Prostate gland (tissue), 2 donors: ENCODE data around the gene CNKSR1. TPM values are rescaled to one million over a fixed set of nuclear protein-coding genes. Genes with fewer than 3 reads are reported as not detected.

Source experiments
- DNase-seq: peaks from one replicate; pipeline ENCODE4 v3.0.0-alpha.2; 2019; ENCODE audit warnings: low spot score
- H3K27ac ChIP-seq, 2 donors: fragments of 200-600 bp; sonication (generic); 2 replicates each; pipeline ENCODE4 v1.5.1; 2017 to 2019
- H3K27me3 ChIP-seq: fragments of 200-600 bp; sonication (generic); replicated peaks from 2 replicates; pipeline ENCODE4 v1.5.1; 2019; ENCODE audit not compliant: insufficient read depth
- H3K36me3 ChIP-seq, 2 donors: fragments of 200-600 bp; sonication (generic); 1 replicate in 1 of 2; 2 replicates in 1 of 2; pipeline versions ENCODE4 v1.5.1 to v1.8.1; 2017 to 2019
- H3K4me1 ChIP-seq: fragments of 200-600 bp; sonication (generic); replicated peaks from 2 replicates; pipeline ENCODE4 v1.5.1; 2019
- H3K4me3 ChIP-seq, 2 donors: fragments of 200-600 bp; sonication (generic); 2 replicates each; pipeline ENCODE4 v1.5.1; 2017 to 2019
- H3K9me3 ChIP-seq: fragments of 200-600 bp; sonication (generic); 2 replicates; pipeline ENCODE4 v1.5.1; 2017
- CTCF ChIP-seq, 4 experiments: fragments of 200-600 bp in 2 of 4; fragments of 450-650 bp in 2 of 4; sonication (generic) in 2 of 4; IDR thresholded peaks; 1 replicate in 3 of 4; 2 replicates in 1 of 4; pipeline ENCODE4 v1.5.1; 2016 to 2019; ENCODE audit warnings: antibody characterized with exemption in 4 of 4, mild to moderate bottlenecking in 2 of 4, moderate library complexity in 2 of 4
- POLR2A ChIP-seq: fragments of 450-650 bp; IDR thresholded peaks from one replicate; pipeline ENCODE4 v1.6.1; 2016; ENCODE audit warnings: antibody characterized with exemption, mild to moderate bottlenecking
- POLR2AphosphoS5 ChIP-seq: sonication (generic); formaldehyde crosslinking; IDR thresholded peaks from one replicate; pipeline ENCODE4 v1.6.1; 2017; ENCODE audit warnings: antibody characterized with exemption
- WGBS: methylation state at CpG from one replicate; pipeline ENCODE4 v1.1.5; 2018; 5-methylcytosine and 5-hydroxymethylcytosine counted together
- intact Hi-C: fragments of 100-400 bp; cut with DNase I; formaldehyde crosslinking; loops from one replicate; pipeline ENCODE4 v1.14.2; 2022
- total RNA-seq, 2 donors: library from RNA; depleted of rRNA; stranded (reverse); fragments of >200 nt; gene quantifications; one replicate each; pipeline ENCODE4 v1.1.0, GENCODE V29; 2016

CNKSR1 gene
- total RNA-seq, 2 donors from 2014 or later: 24.8 to 32.4 TPM

GRCh38 chr1:26184086-26184485, 6.8 kb downstream of the CNKSR1 start:
- WGBS: 93% methylated on average over 7 of the region's 7 CpGs
- no peak for DNase-seq
- no peaks in the 10 kb centered on the region for H3K27me3 ChIP-seq
- TF ChIP-seq POLR2AphosphoS5: no peak
- no peak for TF ChIP-seq POLR2A
- TF ChIP-seq CTCF (IDR thresholded peaks at IDR 0.05): no peak
- H3K27ac ChIP-seq: no peak overlapping the region
- no peaks in the 10 kb centered on the region for H3K4me1 ChIP-seq
- intact Hi-C loops: no loop called here
- H3K36me3 ChIP-seq: no peaks in the 10 kb centered on the region
- H3K4me3 ChIP-seq: no peak overlapping the region
- no peaks in the 10 kb centered on the region for H3K9me3 ChIP-seq

GRCh38 chr1:26184883-26185282, 7.6 kb downstream of the CNKSR1 start:
- DNase-seq: no peak
- TF ChIP-seq CTCF (IDR thresholded peaks at IDR 0.05) (no peak), POLR2AphosphoS5 (no peak), POLR2A (no peak)
- no peaks in the 10 kb centered on the region for H3K27me3 ChIP-seq
- no peak overlapping the region for H3K4me3 ChIP-seq
- no peaks in the 10 kb centered on the region for H3K4me1 ChIP-seq
- intact Hi-C loops: no loop called here
- H3K9me3 ChIP-seq: no peaks in the 10 kb centered on the region
- no peaks in the 10 kb centered on the region for H3K36me3 ChIP-seq
- no peak overlapping the region for H3K27ac ChIP-seq
- WGBS: 95% methylated on average over 21 of the region's 21 CpGs

GRCh38 chr1:26187882-26188281, 10.6 kb downstream of the CNKSR1 start:
- 95% methylated on average over 6 of the region's 6 CpGs for WGBS
- Histone ChIP-seq H3K36me3 (no peaks in the 10 kb centered on the region), H3K9me3 (no peaks in the 10 kb centered on the region), H3K27me3 (no peaks in the 10 kb centered on the region), H3K27ac (no peak overlapping the region), H3K4me3 (no peak overlapping the region), H3K4me1 (no peaks in the 10 kb centered on the region)
- intact Hi-C loops: no loop called here
- no peak for TF ChIP-seq CTCF (IDR thresholded peaks at IDR 0.05)
- TF ChIP-seq POLR2AphosphoS5: no peak
- TF ChIP-seq POLR2A: no peak
- no peak for DNase-seq

- Histone ChIP-seq H3K27me3 (no peaks in the 10 kb centered on the region), H3K27ac (no peak overlapping the region), H3K9me3 (no peaks in the 10 kb centered on the region), H3K4me3 (no peak overlapping the region), H3K36me3 (no peaks in the 10 kb centered on the region), H3K4me1 (no peaks in the 10 kb centered on the region)
- no peak for TF ChIP-seq POLR2AphosphoS5
- TF ChIP-seq POLR2A: no peak
- no peak for TF ChIP-seq CTCF (IDR thresholded peaks at IDR 0.05)
- intact Hi-C loops: no loop called here
- DNase-seq: no peak
- WGBS: 97% methylated on average over 8 of the region's 8 CpGs
Measured at GRCh38 chr1:26188477-26188876, 11.2 kb downstream of the CNKSR1 start.

GRCh38 chr1:26189331-26189730, 12.0 kb downstream of the CNKSR1 start:
- no peak for DNase-seq
- TF ChIP-seq CTCF (IDR thresholded peaks at IDR 0.05) (no peak), POLR2AphosphoS5 (no peak), POLR2A (no peak)
- intact Hi-C loops: no loop called here
- Histone ChIP-seq H3K27ac (no peak overlapping the region), H3K27me3 (no peaks in the 10 kb centered on the region), H3K36me3 (no peaks in the 10 kb centered on the region), H3K9me3 (no peaks in the 10 kb centered on the region), H3K4me3 (no peak overlapping the region), H3K4me1 (no peaks in the 10 kb centered on the region)
- WGBS: 58% methylated on average over 6 of the region's 6 CpGs
